ENCODE data around the gene ZNF598.
"Not testable (repeated sequence)": the region's sequence is repeated elsewhere in the genome, so short reads cannot be mapped to it uniquely, and the experiment has no call there.

The ZNF598 gene

GRCh38 chr16:2040041-2040786 lies 30.6 kb upstream of the ZNF598 start:
- DNase-seq, result no peak

DNA sequence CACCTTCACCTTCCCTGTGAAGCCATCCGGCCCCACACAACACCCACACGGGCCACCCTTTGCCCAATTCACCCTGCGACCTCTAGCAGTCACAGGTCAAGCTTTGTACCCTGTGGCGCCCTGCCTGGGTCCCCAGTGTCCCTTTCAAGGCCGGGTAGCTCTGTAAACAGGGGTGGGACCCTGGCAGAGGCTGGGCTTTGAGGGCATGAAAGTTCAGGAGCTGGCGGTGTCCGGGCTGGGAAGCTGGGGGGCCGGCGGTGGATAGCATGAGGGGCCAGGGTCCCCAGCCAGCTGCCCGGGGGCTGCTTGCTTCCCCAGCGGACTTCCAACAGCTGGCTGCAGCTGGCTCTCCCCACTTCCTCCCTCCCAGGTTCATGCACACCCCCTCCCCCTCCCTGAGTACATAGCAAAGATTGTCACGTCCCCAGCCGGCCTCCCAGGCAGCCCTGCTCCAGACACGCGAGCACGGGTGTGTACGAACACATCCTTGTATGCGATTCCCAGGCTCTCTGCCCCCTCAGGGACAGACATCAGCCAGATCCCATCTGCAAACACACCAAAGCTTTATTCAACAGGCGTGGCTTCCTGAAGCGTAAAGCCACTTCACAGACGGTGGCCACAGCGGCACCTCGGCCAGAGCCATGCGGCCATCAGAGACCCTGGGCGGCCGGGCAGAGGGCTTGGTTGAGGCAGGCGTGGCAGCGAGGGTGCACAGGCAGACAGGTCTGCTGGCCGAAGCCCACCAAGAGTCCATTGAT lies 29.8 kb upstream of the ZNF598 start:
- no peak for DNase-seq

DNA sequence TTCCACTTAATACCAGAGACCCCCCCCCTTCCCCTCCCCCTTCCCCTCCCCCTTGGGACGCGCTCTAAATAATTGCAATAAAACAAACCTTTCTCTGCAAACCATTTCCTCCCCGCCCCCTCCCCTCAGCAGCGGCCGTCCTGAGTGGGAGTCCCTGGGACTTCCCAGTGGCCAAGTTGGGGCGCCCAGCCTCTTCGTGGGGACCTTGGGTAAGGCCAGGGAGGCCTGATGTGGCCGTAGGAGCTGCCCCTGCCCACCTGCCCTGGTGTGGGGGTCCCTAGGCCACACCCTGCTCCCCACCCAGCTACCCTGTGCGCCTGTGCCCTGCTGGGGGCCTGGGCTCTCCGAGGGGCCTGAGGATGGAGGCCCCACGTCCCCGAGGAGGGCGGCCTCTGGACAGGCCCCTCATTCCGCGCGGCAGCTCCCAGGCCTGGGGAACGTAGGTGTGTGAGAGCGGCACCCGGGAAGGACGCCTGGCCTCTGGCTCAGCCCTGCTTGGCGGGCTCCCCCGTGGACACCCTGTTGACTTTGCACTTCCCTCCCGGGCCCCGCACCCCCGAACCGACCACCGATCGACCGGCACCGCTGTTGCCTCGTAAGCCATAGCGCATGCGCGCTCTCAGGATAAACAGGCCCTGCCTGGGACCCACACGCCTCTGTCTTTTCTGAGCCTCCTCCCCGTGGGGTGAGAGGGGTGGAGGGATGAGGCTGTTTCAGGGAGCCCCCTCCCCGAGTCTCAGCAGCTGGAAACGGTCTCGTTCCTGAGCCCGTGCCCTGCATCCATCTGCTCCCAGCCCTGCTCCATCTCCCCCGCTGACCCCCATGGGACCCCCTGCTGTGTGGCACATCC lies 29.0 kb upstream of the ZNF598 start:
- DNase-seq, result no peak

GRCh38 chr16:2037647-2038381 lies 28.2 kb upstream of the ZNF598 start:
- no peak for DNase-seq

DNA sequence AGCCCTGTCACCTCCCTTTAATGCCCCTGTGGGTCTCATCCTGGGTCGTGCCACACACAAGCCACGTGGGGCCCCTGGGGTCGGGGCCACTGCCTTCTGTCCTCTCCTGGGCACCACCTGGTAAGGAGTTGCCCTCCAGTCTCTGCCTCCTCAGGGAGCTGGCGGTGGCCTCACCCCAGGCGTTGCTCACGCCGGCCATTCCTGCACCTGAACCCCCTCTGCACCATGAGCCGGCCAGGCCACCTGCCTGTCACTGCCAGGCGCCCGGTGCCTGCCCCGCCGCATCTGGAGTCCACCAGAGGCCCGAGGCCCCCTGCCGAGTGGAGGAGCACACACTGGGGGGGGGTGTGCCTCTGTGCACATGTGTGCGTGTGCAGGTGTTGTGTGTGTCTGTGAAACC lies 27.5 kb upstream of the ZNF598 start:
- DNase-seq, result no peak

DNA sequence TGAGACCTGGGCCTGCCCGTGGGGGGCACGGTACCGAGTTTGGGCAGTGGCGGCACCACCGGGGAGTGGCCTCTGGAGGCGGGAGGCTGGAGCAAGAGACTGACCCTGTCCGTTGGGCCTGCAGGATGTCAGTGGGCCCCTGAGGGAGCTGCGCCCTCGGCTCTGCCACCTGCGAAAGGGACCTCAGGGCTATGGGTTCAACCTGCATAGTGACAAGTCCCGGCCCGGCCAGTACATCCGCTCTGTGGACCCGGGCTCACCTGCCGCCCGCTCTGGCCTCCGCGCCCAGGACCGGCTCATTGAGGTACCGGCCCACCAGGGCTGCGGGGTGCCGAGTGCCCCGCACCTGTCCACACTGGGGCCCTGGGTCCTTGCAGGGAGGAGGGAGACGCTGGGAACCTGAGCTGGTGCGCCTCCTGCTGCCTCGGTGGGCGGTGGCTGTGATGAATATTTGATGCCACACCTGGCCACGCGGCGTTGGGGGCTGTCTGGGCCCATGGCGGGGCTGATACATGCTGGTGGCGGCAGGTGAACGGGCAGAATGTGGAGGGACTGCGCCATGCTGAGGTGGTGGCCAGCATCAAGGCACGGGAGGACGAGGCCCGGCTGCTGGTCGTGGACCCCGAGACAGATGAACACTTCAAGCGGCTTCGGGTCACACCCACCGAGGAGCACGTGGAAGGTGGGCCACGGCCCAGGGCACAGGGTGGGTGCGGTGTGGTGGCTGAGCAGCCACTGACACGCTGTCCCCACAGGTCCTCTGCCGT lies 26.8 kb upstream of the ZNF598 start:
- DNase-seq, result no peak

DNA sequence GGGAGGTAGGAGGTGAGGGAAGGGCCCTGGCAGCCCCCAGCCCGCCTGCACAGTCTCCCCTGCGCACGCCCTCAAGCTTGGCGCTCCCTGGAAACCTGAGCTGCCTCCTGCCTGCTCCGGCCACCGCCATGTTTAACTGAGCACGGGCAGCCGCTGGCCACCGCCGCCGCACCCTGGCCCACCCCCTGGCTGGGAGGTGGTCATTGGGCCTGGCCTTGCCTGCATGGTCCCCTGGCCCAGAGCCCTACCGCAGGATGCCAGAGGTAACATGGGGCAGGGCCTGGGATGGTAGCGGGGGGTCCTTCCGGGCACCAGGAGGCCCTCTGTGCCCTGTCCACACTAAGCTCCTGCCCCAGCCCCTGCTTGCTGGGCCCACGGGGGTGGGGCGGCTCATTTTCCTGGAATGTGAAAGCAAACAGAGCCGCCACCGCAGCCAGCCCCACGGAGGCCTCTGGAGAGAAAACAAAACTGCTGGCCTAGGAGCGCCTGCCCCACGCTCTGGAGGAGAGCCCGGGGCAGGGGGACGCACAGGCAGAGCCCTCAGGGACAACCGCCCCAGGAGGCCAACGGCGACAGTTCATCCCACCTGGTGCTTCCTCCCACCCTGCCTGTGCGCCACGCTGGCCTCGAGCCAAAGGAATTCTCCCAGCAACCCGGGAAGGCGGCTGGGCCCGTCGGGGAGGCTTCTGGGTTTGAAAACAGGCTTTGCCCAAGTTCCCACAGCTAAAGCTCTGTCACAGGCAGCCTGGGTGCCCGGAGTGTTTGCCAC lies 26.0 kb upstream of the ZNF598 start:
- DNase-seq, result no peak

DNA sequence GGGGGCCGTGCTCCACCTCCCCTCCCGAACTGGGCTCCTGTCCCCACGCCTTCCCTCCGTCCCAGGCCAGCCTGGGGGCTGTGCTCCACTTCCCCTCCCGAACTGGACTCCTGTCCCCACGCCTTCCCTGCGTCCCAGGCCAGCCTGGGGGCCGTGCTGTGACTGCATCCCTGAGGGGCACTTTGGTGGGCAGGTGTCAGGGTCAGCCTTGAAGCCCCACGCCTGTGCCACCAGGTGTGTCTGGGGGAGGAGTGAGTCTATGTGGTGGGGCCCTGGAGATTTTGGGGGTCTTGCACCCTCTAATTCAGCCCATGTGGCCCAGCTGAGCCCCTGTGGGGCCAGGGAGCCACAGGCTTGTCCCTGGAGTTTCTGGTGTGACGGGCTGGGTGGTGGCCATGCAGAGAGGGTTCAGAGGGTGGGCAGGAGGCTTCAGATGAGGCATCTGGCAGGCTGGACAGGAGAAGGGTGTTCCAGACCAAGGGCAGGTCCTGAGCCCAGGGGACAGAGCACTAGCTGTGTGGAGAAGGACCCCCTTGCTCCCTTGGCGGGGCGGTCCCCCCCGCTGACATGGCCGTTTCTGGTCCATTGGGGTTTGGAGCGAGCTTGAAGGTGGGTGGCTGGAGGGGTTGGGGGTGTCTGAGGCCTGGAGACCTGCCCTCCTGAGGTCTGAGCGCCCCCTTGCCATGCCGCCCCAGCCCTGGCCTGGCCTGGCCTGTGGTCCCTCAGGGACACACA lies 25.2 kb upstream of the ZNF598 start:
- no peak for DNase-seq

GRCh38 chr16:2033909-2034695 lies 24.5 kb upstream of the ZNF598 start:
- not testable (repeated sequence) for DNase-seq

GRCh38 chr16:2033057-2033908 lies 23.7 kb upstream of the ZNF598 start:
- DNase-seq, result no peak

DNA sequence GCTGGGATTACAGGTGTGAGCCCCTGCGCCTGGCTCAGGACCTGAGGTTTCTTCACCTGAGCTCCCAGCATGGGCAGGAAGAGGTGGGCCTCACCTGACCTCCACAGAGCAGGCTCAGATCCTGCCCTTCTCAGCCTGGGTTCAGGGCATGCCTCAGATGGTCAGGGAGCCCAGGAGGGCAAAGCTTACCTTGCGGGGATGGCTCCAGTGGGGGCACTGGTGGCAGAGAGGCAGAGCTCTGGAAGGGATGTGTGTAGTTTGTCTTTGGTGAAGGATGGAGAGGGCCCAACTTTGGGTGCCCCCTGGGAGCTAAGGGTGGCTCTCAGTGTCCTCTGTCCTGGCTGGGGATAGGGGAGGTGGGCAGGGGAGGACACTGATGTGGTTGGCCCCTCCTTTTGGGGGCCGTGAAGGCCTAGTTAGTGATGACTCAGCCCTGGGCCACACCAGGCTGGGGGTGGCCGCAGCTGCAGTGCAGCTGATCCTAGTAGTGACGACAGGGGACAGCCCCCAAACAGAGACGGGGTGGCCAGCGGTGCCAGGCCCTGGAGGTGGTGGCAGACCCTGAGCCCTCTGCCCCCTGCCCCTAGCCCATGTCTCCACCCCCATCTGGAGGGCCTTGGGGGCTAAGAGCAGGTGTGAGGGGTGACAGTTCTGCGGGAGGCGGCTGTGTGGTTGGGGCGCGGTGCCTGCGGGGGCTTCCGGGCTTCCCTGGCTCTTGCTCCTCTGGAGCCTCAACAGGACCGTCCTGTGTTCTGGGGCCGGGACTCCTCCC lies 22.9 kb upstream of the ZNF598 start:
- no peak for DNase-seq

- no peak for DNase-seq
Observed at GRCh38 chr16:2031081-2031577, 21.5 kb upstream of the ZNF598 start.

- DNase-seq, result no peak
Observed at GRCh38 chr16:2030036-2030435, 20.4 kb upstream of the ZNF598 start.

- DNase-seq, result no peak
Observed at GRCh38 chr16:2029350-2029749, 19.7 kb upstream of the ZNF598 start.

DNA sequence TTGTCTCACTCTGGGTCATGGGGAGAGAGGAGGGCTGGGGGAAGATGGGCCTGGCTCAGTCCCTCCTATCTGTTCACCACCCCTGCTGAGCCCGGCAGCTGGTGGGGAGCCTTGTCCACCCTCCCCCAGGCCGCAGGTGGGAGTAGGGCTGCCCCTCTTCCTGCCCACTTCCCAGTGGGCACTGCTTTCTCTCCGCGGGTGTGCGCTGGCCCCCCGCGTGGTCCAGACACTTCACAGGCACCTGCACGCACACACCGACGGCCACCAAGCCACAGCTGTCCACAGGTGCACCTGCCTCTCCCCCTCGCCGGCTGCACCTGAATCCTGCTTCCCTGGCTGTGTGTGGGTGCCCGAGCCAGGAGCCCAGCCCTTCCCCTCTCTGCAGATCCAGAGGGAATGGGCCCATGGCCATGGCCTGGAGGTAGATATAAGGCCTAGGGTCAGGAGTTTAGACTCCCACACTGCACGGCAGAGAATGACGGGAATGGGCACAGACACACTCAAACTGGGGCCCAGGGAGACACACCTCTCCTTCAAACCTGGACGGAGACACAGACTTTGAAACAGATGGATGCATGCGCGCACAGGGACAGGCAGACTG lies 19.1 kb upstream of the ZNF598 start:
- no peak for DNase-seq

DNA sequence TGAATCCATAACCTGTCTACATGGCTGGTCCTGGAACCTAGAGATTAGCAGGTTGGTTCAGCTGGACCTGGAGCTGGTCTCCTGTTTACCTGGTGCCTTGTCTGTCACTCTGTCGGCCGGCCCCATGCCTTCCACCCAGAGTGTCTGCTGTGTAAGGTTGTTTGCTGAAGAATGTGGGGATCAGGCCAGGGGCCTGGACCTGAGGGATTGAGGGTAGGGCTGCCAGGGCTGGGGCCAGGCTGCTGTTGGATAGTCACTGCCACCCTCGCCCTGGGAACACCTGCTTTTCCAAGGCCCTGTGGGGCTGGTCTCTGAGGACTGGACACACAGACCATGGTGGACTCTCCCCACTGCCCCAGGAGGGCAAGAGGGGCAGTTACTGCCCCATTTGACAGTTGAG lies 18.5 kb upstream of the ZNF598 start:
- no peak for DNase-seq

Data from GF-D8 (cell line).